Measurements from ENCODE around the gene SLC34A3.

The SLC34A3 gene

GRCh38 chr9:137275203-137275587 is 44.5 kb downstream of the SLC34A3 start:
- DNase-seq (ENCODE audit: low read depth) = no peak
- H3K4me3 ChIP-seq (ENCODE audit: control insufficient read depth, low read depth, low read length) = no peak overlapping the region

DNA sequence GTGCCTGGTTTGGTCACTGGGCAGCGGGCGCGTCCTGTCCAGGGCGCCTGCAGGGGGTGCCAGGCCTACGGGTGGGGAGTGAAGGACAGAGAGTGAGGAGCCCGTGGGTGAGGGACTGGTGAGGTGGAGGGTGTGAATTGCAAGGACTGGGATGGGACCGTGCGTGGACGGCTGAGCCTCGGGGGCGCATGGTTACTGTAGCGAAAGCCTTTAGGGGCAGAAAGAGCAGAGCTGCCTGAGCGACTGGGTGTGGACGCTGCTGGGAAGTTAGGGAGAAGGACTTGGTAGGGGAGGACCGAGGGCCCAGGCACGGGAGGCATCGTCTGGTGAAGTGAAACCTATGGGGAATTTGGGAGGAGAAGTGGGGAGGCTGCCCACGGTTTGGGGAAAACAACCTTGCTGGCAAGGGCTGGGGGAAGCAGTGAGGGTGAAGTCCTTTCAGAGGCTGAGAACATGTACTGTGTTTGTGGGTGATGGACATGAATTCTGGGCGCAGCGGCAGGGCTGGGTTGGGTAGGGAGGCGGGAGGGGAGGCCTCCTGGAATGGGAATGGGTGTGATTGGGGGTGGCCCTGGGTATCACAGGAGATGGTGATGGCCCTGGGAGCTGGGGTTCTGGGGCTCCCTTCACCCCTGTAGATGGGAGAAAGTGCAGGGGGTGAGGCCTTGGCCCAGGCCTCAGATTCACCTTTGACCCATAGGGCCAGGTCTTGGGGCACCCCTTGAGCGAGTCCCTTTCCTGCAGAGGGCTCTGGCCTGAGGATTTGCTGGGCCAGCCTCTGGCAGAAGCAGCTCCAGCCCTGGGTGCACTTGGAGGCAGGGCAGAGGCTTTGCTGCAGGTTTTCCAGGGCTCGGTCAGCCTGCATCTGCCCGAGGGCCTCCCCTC is 45.1 kb downstream of the SLC34A3 start:
- H3K4me3 ChIP-seq (ENCODE audit: control insufficient read depth, low read depth, low read length) = no peak overlapping the region
- no peak for DNase-seq (ENCODE audit: low read depth)
- TF ChIP-seq, protein P1, sequence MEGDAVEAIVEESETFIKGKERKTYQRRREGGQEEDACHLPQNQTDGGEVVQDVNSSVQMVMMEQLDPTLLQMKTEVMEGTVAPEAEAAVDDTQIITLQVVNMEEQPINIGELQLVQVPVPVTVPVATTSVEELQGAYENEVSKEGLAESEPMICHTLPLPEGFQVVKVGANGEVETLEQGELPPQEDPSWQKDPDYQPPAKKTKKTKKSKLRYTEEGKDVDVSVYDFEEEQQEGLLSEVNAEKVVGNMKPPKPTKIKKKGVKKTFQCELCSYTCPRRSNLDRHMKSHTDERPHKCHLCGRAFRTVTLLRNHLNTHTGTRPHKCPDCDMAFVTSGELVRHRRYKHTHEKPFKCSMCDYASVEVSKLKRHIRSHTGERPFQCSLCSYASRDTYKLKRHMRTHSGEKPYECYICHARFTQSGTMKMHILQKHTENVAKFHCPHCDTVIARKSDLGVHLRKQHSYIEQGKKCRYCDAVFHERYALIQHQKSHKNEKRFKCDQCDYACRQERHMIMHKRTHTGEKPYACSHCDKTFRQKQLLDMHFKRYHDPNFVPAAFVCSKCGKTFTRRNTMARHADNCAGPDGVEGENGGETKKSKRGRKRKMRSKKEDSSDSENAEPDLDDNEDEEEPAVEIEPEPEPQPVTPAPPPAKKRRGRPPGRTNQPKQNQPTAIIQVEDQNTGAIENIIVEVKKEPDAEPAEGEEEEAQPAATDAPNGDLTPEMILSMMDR (conservative IDR thresholded peaks at IDR 0.05; ENCODE audit: control insufficient read depth, insufficient read depth, low read depth, low read length) = no peak

More at GRCh38 chr9:137275203-137275587, 44.5 kb downstream of the SLC34A3 start:
- TF ChIP-seq, protein P1 (conservative IDR thresholded peaks at IDR 0.05; ENCODE audit: control insufficient read depth, insufficient read depth, low read depth, low read length) = no peak

- peak overlapping the region; percentile 63 for H3K4me3 ChIP-seq (ENCODE audit: control insufficient read depth, low read depth, low read length)
- peak; percentile 51 for DNase-seq (ENCODE audit: low read depth)
- TF ChIP-seq, protein P1 (conservative IDR thresholded peaks at IDR 0.05; ENCODE audit: control insufficient read depth, insufficient read depth, low read depth, low read length) = no peak
Observed at GRCh38 chr9:137276473-137277328, 46.0 kb downstream of the SLC34A3 start.

DNA sequence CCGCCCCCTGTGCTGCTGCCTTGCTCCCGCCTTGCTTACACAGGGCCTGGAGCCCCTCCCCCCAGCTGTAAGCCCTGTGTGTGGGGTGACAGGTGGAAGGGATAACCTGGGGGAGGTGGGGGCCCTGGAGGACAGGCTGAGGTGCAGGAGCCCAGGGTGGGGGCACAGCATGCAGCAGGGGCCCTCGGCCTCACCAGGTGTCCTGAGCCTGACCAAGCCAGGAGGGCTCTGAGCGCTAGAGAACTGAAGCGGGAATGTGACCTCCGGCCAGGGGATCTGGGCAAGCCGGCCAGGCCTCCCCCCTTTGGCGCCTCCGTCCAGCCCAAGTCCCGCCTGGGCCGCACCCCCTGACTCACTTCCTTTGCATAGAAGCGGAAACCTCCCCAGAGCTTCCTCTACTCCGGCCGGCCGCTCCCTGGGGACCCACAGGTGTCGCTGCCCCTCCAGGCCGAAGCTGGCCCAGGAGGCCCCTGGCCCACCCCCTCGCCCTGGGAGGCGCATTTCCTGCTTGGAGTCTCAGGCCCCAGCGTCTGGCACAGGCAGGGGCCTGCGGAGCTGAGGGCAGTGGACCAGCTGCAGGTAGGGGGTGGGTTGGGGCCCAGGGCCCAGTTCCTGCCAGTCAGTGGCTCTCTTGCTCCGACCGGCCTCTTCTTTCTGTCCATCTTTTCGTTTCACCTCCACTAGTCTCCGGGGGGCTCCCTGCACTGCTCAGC is 46.8 kb downstream of the SLC34A3 start, which contains the start of gene TOR4A:
Gene TOR4A (plus strand): TSS at position 398 of the 713 bp plus-strand sequence. CDS start 964 bp downstream, outside the sequence.
- TF ChIP-seq, protein P1 (conservative IDR thresholded peaks at IDR 0.05; ENCODE audit: control insufficient read depth, insufficient read depth, low read depth, low read length) = no peak
- peak; percentile 78 for DNase-seq (ENCODE audit: low read depth)
- H3K4me3 ChIP-seq (ENCODE audit: control insufficient read depth, low read depth, low read length) = peak within 1 kb of the TSS; percentile 63

DNA sequence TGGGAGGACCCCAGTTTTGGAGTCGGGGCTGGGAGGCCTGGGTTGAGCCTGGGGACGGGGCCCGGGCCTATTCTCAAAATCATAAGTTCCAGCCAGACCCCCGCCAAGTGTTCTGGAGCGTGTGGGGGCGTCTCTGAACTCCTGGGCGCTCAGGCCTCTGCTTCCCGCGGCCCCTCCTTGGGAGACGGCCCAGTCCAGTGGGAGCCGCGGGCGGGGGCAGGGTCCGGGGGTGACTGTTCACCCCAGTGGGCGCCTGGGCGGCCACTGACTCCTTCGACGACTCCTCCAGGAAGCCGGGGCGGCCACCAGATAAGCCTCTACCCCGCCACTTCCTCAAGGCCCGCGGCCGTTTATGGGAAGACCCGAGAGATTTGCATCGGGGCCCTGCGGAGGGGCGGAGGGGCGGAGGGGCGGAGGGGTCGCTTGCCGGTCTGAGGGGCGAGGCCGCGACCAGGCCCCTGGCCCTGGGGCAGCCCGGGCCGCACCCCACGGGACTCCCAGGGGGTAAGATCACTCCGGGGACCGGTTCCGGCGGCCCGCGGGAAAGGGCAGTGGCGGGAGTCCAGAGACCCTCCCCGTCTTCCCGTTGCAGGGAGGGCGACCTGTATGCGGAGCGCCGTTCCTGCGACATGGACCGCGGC is 47.5 kb downstream of the SLC34A3 start:
- TF ChIP-seq, protein P1 (conservative IDR thresholded peaks at IDR 0.05; ENCODE audit: control insufficient read depth, insufficient read depth, low read depth, low read length) = no peak
- DNase-seq (ENCODE audit: low read depth) = no peak
- H3K4me3 ChIP-seq (ENCODE audit: control insufficient read depth, low read depth, low read length) = peak overlapping the region; percentile 63

Data from fibroblast of mammary gland (primary cell).